HG03439 (cell line): ENCODE results near the gene CCNL2.
"Not testable (repeated sequence)": the region's sequence is repeated elsewhere in the genome, so short reads cannot be mapped to it uniquely, and the experiment has no call there.

Experiments used
- ATAC-seq: cut with Tn5 transposase; IDR thresholded peaks from one replicate; pipeline ENCODE4 v1.9.1; 2021; ENCODE audit warnings: mild to moderate bottlenecking, moderate library complexity; ENCODE audit not compliant: unreplicated experiment

The CCNL2 gene

DNA sequence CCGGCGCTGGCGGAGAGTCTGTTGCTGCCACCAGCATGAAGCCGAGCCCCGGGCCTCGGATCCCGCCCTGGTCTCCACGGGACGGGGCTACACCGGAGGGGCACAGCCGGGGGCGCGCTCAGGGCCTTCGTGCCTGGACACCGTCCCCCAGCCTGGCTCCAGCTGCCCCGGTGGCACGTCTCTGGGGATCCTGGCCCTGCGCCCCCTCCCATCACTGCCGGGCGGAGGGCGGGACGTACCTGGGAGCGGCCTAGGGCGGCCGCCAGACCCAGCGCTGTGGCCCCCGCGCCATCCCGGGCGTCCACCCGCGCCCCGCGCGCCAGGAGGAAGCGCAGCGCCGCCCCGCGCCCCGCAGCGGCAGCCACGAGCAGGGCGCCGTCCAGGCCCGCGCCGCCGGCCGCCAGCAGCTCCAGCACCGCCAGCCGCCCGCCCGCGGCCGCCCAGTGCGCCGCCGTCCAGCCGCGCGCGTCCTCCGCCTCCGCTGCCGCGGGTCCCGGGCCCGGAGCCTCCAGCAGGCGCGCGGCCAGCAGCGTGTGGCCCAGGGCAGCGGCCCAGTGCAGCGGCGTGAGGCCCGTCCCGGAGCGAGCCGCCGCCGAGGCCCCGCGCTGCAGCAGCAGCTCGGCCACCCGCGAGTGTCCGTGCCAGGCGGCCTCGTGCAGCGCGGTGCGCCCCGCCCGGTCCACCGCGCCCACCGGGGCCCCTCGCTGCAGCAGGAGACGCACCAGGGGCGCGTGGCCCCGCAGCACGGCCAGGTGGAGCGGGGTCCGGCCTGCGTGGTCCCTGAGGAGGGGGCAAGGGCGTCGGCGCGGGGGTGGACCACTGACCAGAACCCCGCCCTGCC, 20.9 kb upstream of the CCNL2 start:
- ATAC-seq = no peak

DNA sequence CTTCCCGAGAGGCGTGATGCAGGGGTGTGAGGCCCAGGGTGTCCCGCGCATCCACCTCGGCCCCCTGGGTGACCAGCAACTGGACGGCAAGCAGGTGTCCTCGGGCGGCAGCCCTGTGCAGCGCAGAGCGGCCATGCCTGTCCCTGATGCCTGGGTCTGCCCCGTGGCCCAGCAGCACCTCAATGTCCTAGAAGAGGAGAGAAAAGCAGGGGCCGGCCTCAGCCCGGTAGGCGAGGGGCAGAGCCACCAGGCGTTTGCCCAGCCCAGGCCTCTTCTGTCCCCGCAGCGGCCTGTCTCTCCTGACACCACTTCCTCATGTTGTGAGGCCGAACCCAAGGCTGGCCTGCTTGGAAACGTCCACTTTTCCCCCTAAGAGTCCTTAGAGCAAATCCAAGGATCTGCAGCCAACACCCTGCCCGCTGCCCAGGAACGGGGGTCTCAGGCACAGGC, 20.3 kb upstream of the CCNL2 start:
- no peak for ATAC-seq

GRCh38 chr1:1418464-1419362, 19.6 kb upstream of the CCNL2 start:
- no peak for ATAC-seq

DNA sequence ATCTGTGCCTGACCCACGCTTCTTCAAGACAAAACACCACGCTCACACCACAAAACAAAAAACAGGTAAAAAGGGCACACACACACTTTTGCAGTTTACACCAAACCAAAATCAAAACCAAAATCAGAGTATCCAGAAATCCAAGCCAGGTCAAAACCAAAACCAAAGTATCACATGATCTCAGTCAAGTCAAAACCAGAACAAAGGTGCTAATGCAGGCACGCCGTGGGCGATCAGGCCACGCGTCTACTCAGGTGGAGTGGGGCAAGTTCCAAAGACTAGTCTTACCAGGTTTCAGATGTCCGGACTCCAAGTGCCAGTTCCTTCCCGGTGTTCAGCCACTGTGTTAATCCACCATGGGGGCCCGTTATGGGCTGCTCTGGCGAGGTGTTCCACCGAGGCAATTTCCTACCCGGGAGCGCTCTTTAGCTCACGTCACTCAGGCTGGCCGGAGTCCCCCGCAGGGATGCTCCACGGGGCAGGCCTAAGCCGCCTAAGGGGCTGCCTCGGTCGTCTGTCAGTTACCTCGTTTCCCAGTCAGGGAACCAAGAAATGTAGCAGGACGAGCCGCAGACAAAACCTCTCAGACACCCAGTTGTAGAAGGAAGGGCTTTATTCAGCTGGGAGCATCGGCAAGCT, 18.8 kb upstream of the CCNL2 start:
- not testable (repeated sequence) for ATAC-seq

- ATAC-seq = not testable (repeated sequence)
These were observed 18.3 kb upstream of the CCNL2 start for GRCh38 chr1:1417396-1417795.

DNA sequence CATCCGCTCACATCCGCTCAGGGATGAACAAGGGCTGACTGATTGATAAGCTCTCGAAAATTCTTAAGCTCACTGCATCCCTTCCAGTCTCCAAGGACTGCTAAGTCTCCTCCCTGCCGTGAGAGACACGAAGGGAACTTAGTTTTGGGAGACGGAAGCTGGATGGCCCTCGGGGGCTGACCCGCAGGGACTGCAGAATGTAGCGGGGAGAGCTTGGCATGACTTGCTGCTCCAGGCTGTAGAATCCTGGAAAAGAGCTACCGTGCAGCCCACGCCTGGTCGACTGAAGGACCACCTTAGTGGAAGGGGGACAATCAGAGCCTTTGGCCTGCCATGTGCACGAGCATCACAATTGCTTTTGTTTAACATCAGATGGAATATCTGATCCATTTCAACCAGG, 16.6 kb upstream of the CCNL2 start:
- no peak for ATAC-seq

DNA sequence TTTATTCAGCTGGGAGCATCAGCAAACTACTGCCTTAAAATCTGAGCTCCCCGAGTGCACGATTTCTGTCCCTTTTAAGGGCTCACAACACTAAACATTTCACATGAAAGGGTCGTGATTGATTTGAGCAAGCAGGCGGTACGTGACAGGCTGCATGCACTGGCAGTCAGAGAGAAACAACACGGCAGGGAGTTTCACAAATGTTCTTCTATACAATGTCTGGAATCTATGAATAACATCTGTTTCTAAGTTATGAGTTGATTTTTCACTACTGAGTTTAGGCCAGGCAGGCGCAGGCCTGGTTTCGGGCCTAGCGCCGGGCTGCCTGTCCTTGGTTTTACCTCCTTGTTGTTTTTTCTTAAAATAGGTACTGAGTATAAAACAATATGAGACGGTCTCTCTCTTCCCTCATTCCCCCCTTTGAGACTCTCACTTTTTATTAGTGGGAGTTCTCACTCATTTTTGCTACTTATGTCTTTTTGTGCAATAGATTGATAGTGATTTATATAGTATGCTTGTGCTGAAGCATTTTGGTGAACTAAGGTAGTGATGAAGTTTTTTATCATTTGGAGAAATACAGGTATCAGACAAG, 13.3 kb upstream of the CCNL2 start:
- ATAC-seq = not testable (repeated sequence)

DNA sequence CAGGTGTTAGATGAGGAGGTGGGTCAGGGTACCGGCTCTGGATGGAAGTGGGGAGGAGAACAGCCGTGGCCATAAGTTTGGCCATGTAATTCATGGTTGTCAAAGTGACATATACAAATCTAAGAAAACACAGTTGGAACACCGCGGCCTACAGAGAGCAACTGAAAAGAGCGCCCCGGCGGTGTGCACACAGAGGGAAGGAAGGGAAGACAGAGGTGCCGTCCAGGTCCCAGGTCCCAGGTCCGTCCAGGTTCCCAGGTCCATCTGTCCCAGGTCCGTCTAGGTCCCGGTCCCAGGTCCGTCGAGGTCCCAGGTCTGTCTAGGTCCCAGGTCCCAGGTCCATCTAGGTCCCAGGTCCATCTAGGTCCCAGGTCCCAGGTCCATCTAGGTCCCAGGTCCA, 12.5 kb upstream of the CCNL2 start:
- no peak for ATAC-seq

GRCh38 chr1:1410238-1410637, 11.1 kb upstream of the CCNL2 start:
- not testable (repeated sequence) for ATAC-seq

DNA sequence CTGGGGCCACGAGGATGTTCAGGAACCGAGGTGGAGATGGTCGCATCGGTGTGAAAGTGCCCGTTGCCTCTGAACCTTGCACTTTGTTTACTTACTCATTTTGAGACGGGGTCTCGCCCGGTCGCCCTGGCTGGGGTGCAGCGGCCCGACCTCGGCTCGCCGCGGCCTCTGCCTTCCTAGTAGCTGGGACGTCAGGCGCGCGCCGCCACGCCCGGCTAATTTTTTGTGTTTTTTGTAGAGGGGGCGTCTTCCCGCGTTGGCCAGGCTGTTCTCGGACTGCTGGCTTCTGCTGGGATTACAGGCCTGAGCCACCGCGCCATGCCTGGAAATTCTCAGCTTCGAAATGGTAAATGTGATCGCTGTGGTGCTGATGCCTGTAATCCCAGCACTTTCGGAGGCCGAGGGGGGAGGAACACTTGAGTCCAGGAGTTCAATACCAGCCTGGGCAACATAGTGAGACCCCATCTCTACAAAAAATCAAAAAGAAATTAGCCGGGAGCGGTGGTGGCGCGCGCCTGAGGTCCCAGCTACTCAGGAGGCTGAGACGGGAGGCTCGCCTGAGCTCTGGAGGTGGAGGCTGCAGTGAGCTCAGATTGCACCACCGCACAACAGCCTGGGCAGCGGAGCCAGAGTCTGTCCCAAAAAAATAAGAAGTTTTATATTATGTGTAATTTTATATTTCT, 8.6 kb upstream of the CCNL2 start:
- ATAC-seq = peak; percentile 29

DNA sequence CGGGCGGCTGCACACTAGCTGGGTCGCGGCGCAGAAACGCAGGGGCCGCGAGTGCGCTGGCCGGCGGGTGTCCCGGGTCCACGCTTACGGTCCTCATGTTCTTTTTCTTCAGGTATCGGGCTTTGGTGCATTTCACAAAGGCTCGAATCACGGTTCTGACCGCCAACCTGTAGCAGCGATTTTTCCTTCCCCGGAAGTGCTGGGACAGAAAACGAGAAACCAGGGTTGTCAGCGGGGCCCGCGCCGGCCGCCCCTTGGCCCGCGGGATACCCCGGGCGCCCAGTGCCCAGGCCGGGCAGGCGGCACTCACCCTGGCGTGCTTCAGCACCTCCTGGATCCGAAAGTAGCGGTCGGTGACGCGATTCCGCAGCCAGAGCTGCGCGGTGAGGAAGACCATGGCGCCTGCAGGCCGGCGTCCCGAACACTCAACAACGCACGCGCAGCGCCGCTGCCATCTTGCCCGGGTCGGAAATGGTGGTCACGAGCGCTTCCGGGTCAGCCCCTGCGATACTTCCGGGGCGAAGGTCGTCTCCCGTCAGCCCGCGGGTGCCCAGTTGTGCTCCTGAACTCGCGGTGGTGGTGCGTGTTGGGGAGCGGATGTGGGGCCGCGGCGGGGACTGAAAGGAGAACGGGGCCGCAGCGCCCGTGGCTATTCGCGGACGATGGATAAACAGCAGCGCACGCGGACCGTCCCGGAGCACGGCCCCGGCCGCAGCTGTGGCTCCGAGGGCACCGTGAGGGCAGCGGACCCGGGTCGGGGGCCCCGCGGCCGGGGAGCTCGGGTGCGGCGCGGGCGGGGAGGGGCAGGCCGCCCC, 7.9 kb upstream of the CCNL2 start, which contains the start of gene MRPL20:
MRPL20 (minus strand) TSS at position 473 of the 815 bp plus-strand sequence; CDS start at position 397, 76 bp downstream.
- ATAC-seq = peak; percentile 82

GRCh38 chr1:1406101-1406820, 7.1 kb upstream of the CCNL2 start:
- ATAC-seq = no peak

DNA sequence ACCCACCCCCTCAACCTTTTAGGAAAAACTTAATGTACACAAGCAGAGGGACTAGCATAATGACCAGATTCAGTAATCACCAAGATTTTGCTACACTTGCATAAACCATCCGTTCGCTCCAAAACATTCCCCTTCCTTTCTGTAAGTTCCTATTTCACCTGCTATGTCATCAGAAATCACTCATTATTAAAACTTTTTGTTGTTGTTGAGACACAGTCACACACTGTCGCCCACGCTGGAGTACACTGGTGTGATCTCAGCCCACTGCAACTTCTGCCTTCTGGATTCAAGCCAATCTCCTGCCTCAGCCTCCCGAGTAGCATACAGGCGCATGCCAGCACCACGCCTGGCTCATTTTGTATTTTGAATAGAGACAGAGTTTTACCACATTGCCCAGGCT, 4.5 kb upstream of the CCNL2 start:
- no peak for ATAC-seq

DNA sequence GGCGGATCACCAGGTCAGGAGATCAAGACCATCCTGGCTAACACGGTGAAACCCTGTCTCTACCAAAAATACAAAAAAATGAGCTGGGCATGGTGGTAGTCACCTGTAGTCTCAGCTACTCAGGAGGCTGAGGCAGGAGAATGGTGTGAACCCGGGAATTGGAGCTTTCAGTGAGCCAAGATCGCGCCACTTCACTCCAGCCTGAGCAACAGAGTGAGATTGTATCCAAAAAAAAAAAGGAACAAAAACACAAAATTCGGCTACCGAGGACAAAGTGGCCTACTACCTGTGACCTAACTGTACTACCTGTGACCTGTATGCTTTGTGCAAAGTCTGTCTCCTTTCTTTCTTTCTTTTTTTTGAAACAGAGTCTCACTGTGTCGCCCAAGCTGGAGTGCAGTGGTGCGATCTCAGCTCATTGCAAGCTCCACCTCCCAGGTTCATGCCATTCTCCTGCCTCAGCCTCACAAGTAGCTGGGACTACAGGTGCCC, 3.8 kb upstream of the CCNL2 start:
- ATAC-seq = not testable (repeated sequence)

GRCh38 chr1:1402072-1402900, 3.2 kb upstream of the CCNL2 start:
- no peak for ATAC-seq

DNA sequence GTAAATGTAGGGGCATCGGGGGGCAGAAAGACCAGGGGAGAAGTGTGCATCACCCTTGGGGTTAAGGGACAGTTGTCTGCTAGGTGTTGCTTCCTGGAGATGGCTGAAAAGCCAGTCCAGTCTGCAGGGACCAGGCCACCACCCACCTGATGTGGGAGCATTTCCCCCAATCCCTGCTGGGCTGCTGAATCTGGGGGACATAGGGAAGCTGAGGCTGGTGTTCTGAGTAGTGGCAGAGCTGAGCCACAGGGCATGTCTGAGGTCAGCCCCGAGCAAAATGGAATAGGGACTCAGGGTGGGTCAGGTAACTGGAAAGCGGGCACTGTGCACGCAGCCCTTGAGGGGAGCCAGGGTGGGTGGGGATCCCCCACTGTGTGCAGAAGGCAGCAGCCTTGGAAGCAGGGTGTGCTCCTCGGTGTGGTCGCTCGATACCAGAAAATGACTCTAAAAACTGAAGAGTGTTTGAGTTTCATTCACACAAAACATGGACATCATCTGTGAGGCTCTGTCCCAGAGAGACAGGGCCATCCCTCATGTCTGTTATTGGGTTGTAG, 2.4 kb upstream of the CCNL2 start:
- no peak for ATAC-seq
